ENCODE measurements around the gene PRKCE. TPM values are rescaled to one million over a fixed set of nuclear protein-coding genes. Genes with fewer than 3 reads are reported as not detected.
A peak's percentile ranks its signal among the peaks of the same experiment; 100 is the strongest.

PRKCE gene
- polyA plus RNA-seq, 3 donors: 8.3 to 9.2 (median 8.7) TPM

GRCh38 chr2:45919160-45919650 lies 267.7 kb downstream of the PRKCE start:
- no peak for DNase-seq (ENCODE audit: low read depth in 3 of 3, low spot score in 2 of 3)

- DNase-seq (ENCODE audit: low read depth in 3 of 3, low spot score in 2 of 3): no peak
Measured at GRCh38 chr2:45919711-45920111, 268.2 kb downstream of the PRKCE start.

- DNase-seq (ENCODE audit: low read depth in 3 of 3, low spot score in 2 of 3): no peak
Measured at GRCh38 chr2:45921921-45922320, 270.4 kb downstream of the PRKCE start.

- DNase-seq (ENCODE audit: low read depth in 3 of 3, low spot score in 2 of 3): no peak
Measured at GRCh38 chr2:45922577-45922988, 271.1 kb downstream of the PRKCE start.

- DNase-seq (ENCODE audit: low read depth in 3 of 3, low spot score in 2 of 3): no peak
Measured at GRCh38 chr2:45923701-45924100, 272.2 kb downstream of the PRKCE start.

- no peak for DNase-seq (ENCODE audit: low read depth in 3 of 3, low spot score in 2 of 3)
Measured at GRCh38 chr2:45925026-45925425, 273.6 kb downstream of the PRKCE start.

GRCh38 chr2:45925636-45926366 lies 274.3 kb downstream of the PRKCE start:
- DNase-seq (ENCODE audit: low read depth in 3 of 3, low spot score in 2 of 3): no peak

GRCh38 chr2:45928946-45929345 lies 277.5 kb downstream of the PRKCE start:
- DNase-seq (ENCODE audit: low read depth in 3 of 3, low spot score in 2 of 3): no peak

GRCh38 chr2:45929674-45930395 lies 278.4 kb downstream of the PRKCE start:
- no peak for DNase-seq (ENCODE audit: low read depth in 3 of 3, low spot score in 2 of 3)

- peak in 1 of 3 donors; percentile 39 for DNase-seq (ENCODE audit: low read depth in 3 of 3, low spot score in 2 of 3)
Measured at GRCh38 chr2:45930396-45930792, 278.9 kb downstream of the PRKCE start.

GRCh38 chr2:45932278-45932975 lies 281.0 kb downstream of the PRKCE start:
- DNase-seq (ENCODE audit: low read depth in 3 of 3, low spot score in 2 of 3): no peak

GRCh38 chr2:45935791-45936622 lies 284.5 kb downstream of the PRKCE start:
- DNase-seq (ENCODE audit: low read depth in 3 of 3, low spot score in 2 of 3): peak in 2 of 3 donors; percentile 65 to 76

GRCh38 chr2:45936623-45936979 lies 285.1 kb downstream of the PRKCE start:
- no peak for DNase-seq (ENCODE audit: low read depth in 3 of 3, low spot score in 2 of 3)

GRCh38 chr2:45937990-45938389 lies 286.5 kb downstream of the PRKCE start:
- DNase-seq (ENCODE audit: low read depth in 3 of 3, low spot score in 2 of 3): no peak

GRCh38 chr2:45938649-45939511 lies 287.4 kb downstream of the PRKCE start:
- DNase-seq (ENCODE audit: low read depth in 3 of 3, low spot score in 2 of 3): peak in 2 of 3 donors; percentile 52 to 73

- DNase-seq (ENCODE audit: low read depth in 3 of 3, low spot score in 2 of 3): no peak
Measured at GRCh38 chr2:45941531-45942236, 290.2 kb downstream of the PRKCE start.

GRCh38 chr2:45942237-45942738 lies 290.8 kb downstream of the PRKCE start:
- DNase-seq (ENCODE audit: low read depth in 3 of 3, low spot score in 2 of 3): no peak

- DNase-seq (ENCODE audit: low read depth in 3 of 3, low spot score in 2 of 3): no peak
Measured at GRCh38 chr2:45943219-45944044, 292.0 kb downstream of the PRKCE start.
